Measurements from ENCODE around the gene MRM1. TPM values are rescaled to one million over a fixed set of nuclear protein-coding genes. Genes with fewer than 3 reads are reported as not detected.

Gene MRM1
- total and polyA plus RNA-seq, 2 donors (not counting 1 experiment from before 2014, with no cell fraction given): 2.5 to 6.9 TPM

DNA sequence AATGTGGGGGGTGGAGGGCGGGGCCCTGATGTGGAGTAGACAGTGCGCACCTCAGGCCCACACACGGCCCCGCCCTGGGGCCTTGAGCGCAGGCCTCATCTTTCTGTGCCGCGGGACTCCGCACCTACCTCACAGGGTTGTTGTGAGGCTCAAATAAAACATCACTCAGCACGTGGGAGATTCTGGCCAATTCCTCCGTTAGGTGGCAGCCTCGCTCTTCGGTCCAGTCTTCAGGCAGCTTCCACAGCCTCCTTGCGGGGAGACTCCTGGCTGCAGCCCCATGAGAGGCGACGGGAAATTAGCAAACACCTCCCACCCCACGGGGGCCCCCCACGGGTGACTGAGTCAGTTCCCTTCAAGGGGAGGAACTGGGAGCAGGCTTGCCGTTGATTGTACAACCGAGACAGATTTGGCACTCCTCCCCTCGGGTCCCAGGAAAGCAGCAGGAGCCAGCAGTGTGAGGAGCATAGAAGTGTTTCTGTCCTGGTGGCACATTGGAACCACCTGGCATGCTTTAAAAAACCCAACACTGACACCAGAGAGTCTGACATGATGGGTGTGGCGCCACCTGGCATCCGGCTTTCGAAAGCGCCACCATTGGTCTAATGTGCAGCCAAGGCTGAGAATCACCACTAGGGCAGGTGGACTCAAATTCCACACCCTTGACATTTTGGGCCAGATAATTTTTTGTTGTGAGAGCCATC, 7.6 kb downstream of the MRM1 start:
- DNase-seq (ENCODE audit: low read depth in 2 of 2): peak; percentile 62 to 72
- no peaks in the 10 kb centered on the region for H3K27me3 ChIP-seq (ENCODE audit: control insufficient read depth, insufficient read depth, low read length)
- H3K4me3 ChIP-seq (replicated peaks in 1 of 4; ENCODE audit: control extremely low read depth in 1 of 4, insufficient read depth in 1 of 4, low read depth in 3 of 4, low read length in 4 of 4): no peak overlapping the region
- TF ChIP-seq, protein P1, sequence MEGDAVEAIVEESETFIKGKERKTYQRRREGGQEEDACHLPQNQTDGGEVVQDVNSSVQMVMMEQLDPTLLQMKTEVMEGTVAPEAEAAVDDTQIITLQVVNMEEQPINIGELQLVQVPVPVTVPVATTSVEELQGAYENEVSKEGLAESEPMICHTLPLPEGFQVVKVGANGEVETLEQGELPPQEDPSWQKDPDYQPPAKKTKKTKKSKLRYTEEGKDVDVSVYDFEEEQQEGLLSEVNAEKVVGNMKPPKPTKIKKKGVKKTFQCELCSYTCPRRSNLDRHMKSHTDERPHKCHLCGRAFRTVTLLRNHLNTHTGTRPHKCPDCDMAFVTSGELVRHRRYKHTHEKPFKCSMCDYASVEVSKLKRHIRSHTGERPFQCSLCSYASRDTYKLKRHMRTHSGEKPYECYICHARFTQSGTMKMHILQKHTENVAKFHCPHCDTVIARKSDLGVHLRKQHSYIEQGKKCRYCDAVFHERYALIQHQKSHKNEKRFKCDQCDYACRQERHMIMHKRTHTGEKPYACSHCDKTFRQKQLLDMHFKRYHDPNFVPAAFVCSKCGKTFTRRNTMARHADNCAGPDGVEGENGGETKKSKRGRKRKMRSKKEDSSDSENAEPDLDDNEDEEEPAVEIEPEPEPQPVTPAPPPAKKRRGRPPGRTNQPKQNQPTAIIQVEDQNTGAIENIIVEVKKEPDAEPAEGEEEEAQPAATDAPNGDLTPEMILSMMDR (conservative IDR thresholded peaks at IDR 0.05 in 1 of 2, IDR thresholded peaks at IDR 0.05 in 1 of 2; ENCODE audit: low read depth in 1 of 2, low read length in 2 of 2): peak; percentile 49 to 58
- TF ChIP-seq EZH2 (IDR thresholded peaks at IDR 0.05; ENCODE audit: low read length, missing control alignments): no peak
- no peak overlapping the region for H2AFZ ChIP-seq (ENCODE audit: low read length)
- peaks cover 6% of the 10 kb centered on the region for H3K4me1 ChIP-seq (ENCODE audit: control insufficient read depth, extremely low read depth, insufficient read depth, low read length)
- no peak overlapping the region for H3K9ac ChIP-seq (ENCODE audit: insufficient read depth, low read length)
- no peaks in the 10 kb centered on the region for H3K36me3 ChIP-seq (ENCODE audit: control insufficient read depth, insufficient read depth, low read length)
- no peak overlapping the region for H3K27ac ChIP-seq (ENCODE audit: insufficient read depth, low read length)
- no peaks in the 10 kb centered on the region for H3K79me2 ChIP-seq (ENCODE audit: control insufficient read depth, insufficient read depth, low read length)
- peak overlapping the region; percentile 15 for H3K4me2 ChIP-seq (ENCODE audit: extremely low read depth, insufficient read depth, low read length)
- no peaks in the 10 kb centered on the region for H3K9me3 ChIP-seq (ENCODE audit: control insufficient read depth, insufficient read depth, low read depth, low read length)
- H4K20me1 ChIP-seq (ENCODE audit: control insufficient read depth, extremely low read depth, insufficient read depth, low read length): no peaks in the 10 kb centered on the region

DNA sequence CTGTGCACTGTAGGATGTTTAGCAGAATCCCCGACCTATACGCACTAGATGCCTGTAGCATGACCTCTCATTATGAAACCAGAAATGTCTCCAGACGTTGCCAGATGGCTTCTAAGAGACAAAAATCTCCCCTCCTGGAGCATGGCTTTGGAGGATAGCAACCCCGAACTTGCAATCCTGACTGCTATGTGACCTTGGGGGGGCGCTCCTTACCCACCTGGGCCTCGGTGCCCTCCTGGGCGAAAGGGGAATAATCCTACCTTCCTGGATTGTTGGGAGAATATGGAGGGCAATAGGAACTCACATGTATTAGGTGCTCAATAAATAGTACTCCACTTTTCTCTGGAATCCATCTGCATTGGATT, 8.1 kb downstream of the MRM1 start:
- Histone ChIP-seq H2AFZ (ENCODE audit: low read length) (no peak overlapping the region), H3K36me3 (ENCODE audit: control insufficient read depth, insufficient read depth, low read length) (no peaks in the 10 kb centered on the region), H3K27ac (ENCODE audit: insufficient read depth, low read length) (no peak overlapping the region)

DNA sequence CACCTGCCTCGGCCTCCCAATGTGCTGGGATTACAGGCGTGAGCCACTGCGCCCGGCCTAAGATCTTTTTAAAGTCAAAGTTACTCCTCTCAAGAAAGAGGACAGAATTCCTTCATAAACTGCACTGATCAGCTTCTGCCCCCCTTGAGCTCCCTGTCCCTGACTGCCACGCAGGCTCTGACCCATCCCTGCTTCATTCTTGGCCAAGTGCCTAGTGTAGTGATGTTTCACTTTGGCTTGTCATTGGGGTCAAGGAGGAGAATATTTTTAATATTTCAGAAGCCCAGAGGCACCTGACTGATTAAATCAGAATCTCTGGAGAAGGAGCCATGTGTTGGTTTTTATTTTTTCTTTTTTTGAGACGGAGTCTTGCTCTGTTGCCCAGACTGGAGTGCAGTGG, 9.1 kb downstream of the MRM1 start:
- no peak overlapping the region for H3K4me3 ChIP-seq (replicated peaks in 1 of 4; ENCODE audit: control extremely low read depth in 1 of 4, insufficient read depth in 1 of 4, low read depth in 3 of 4, low read length in 4 of 4)
- H3K4me2 ChIP-seq (ENCODE audit: extremely low read depth, insufficient read depth, low read length): no peak overlapping the region
- H3K79me2 ChIP-seq (ENCODE audit: control insufficient read depth, insufficient read depth, low read length): no peaks in the 10 kb centered on the region
- no peaks in the 10 kb centered on the region for H3K9me3 ChIP-seq (ENCODE audit: control insufficient read depth, insufficient read depth, low read depth, low read length)
- no peak overlapping the region for H3K27ac ChIP-seq (ENCODE audit: insufficient read depth, low read length)
- H4K20me1 ChIP-seq (ENCODE audit: control insufficient read depth, extremely low read depth, insufficient read depth, low read length): no peaks in the 10 kb centered on the region
- TF ChIP-seq, protein P1 (conservative IDR thresholded peaks at IDR 0.05 in 1 of 2, IDR thresholded peaks at IDR 0.05 in 1 of 2; ENCODE audit: low read depth in 1 of 2, low read length in 2 of 2): no peak
- TF ChIP-seq EZH2 (IDR thresholded peaks at IDR 0.05; ENCODE audit: low read length, missing control alignments): no peak
- peaks cover 4% of the 10 kb centered on the region for H3K4me1 ChIP-seq (ENCODE audit: control insufficient read depth, extremely low read depth, insufficient read depth, low read length)
- H3K27me3 ChIP-seq (ENCODE audit: control insufficient read depth, insufficient read depth, low read length): no peaks in the 10 kb centered on the region
- H3K9ac ChIP-seq (ENCODE audit: insufficient read depth, low read length): no peak overlapping the region
- no peak for DNase-seq (ENCODE audit: low read depth in 2 of 2)
- H2AFZ ChIP-seq (ENCODE audit: low read length): no peak overlapping the region
- no peaks in the 10 kb centered on the region for H3K36me3 ChIP-seq (ENCODE audit: control insufficient read depth, insufficient read depth, low read length)

More for the DNA sequence above, 8.1 kb downstream of the MRM1 start:
- DNase-seq (ENCODE audit: low read depth in 2 of 2): no peak
- Histone ChIP-seq H3K79me2 (ENCODE audit: control insufficient read depth, insufficient read depth, low read length) (no peaks in the 10 kb centered on the region), H3K4me2 (ENCODE audit: extremely low read depth, insufficient read depth, low read length) (no peak overlapping the region), H3K4me1 (ENCODE audit: control insufficient read depth, extremely low read depth, insufficient read depth, low read length) (peaks cover 4% of the 10 kb centered on the region), H3K9ac (ENCODE audit: insufficient read depth, low read length) (no peak overlapping the region), H3K4me3 (replicated peaks in 1 of 4; ENCODE audit: control extremely low read depth in 1 of 4, insufficient read depth in 1 of 4, low read depth in 3 of 4, low read length in 4 of 4) (no peak overlapping the region), H3K27me3 (ENCODE audit: control insufficient read depth, insufficient read depth, low read length) (no peaks in the 10 kb centered on the region), H4K20me1 (ENCODE audit: control insufficient read depth, extremely low read depth, insufficient read depth, low read length) (no peaks in the 10 kb centered on the region), H3K9me3 (ENCODE audit: control insufficient read depth, insufficient read depth, low read depth, low read length) (no peaks in the 10 kb centered on the region)
- TF ChIP-seq EZH2 (IDR thresholded peaks at IDR 0.05; ENCODE audit: low read length, missing control alignments): no peak
- TF ChIP-seq, protein P1 (conservative IDR thresholded peaks at IDR 0.05 in 1 of 2, IDR thresholded peaks at IDR 0.05 in 1 of 2; ENCODE audit: low read depth in 1 of 2, low read length in 2 of 2): no peak

Data from fibroblast of lung (primary cell).